GM10266 (cell line): ENCODE results near the gene ARL8B.

Experiments
- DNase-seq: peaks from one replicate; pipeline ENCODE4 v3.0.0; 2012; ENCODE audit errors: extremely low spot score
- TF ChIP-seq, protein P1 (sequence below): IDR thresholded peaks from 2 replicates; pipeline ENCODE4 v1.5.1; 2012; ENCODE audit warnings: mild to moderate bottlenecking, low read depth; ENCODE audit not compliant: control insufficient read depth, insufficient read depth; ENCODE audit errors: missing control alignments

ARL8B gene

DNA sequence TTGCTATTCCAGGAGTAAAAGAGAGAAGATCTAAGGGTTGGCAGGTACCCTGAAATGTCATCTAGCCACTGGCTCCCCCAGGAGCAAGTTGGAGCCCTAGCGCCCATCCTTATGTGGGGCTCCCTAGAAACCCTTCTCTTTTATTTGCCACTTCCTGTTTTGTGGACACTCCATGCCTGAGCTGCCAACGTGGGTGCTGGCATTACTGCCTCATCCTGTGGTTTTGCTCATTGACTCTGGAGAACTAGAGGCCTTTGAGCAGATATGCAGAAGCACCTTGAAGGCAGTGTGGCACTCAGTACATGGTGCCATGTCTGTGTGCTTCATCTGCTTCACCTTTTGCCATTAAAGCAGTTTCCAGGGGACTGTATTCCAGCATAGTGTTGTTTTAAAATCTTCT is 73.5 kb downstream of the ARL8B start:
- DNase-seq: no peak

DNA sequence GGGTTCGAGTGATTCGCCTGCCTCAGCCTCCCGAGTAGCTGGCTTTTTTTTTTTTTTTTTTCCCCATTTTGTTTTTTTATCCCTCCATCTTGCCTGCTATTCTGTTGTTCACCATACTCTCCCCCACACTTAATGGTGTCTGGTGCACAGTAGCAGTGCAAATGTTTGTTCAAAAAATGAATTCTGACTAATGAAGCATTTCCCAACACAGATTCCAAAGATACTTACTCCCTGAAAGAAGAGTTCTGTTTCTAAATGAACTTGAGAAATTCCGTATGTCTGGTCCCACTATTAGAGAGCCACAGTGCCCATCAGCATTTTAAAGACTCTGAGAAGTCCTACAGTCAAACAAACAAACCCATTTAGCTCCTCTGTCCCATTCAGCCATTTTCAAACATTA is 74.9 kb downstream of the ARL8B start:
- no peak for DNase-seq
- TF ChIP-seq, protein P1, sequence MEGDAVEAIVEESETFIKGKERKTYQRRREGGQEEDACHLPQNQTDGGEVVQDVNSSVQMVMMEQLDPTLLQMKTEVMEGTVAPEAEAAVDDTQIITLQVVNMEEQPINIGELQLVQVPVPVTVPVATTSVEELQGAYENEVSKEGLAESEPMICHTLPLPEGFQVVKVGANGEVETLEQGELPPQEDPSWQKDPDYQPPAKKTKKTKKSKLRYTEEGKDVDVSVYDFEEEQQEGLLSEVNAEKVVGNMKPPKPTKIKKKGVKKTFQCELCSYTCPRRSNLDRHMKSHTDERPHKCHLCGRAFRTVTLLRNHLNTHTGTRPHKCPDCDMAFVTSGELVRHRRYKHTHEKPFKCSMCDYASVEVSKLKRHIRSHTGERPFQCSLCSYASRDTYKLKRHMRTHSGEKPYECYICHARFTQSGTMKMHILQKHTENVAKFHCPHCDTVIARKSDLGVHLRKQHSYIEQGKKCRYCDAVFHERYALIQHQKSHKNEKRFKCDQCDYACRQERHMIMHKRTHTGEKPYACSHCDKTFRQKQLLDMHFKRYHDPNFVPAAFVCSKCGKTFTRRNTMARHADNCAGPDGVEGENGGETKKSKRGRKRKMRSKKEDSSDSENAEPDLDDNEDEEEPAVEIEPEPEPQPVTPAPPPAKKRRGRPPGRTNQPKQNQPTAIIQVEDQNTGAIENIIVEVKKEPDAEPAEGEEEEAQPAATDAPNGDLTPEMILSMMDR: no peak

More for the DNA sequence above, 73.5 kb downstream of the ARL8B start:
- TF ChIP-seq, protein P1: no peak

DNA sequence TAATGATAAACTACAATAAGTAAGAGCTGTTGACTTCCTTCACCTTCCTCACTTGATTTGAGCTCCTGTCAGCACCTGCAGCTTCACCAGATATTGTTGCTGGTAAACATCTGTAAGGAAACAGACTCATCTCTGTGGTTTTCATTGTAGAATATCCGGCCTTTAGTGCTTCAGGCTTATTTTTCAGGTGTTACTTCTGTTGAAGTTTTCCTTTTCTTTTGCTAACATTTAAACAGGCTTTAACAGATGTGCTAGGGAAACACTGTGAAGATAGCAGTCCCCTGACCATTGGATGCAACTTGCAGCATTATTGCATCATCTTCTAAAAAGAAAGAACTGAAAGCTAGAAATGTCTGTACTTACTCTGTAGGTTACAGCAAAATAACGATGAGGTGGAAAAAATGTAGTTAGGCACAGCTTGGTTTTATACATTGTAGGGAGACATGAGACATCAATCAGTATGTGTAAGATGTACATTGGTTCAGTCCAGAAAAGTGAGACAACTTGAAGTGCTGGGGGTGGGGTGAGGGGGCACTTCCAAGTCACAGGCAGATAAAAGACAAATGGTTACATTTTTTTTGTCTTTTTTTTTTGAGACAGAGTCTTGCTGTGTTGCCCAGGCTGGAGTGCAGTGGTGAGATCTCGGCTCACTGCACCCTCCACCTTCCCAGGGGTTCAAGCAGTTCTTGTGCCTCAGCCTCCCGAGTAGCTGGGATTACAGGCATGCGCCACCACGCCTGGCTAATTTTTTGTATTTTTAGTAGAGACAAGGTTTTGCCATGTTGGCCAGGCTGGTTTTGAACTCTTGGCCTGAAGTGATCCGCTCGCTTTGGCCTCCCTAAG is 75.6 kb downstream of the ARL8B start:
- TF ChIP-seq, protein P1: no peak
- peak; percentile 56 for DNase-seq

DNA sequence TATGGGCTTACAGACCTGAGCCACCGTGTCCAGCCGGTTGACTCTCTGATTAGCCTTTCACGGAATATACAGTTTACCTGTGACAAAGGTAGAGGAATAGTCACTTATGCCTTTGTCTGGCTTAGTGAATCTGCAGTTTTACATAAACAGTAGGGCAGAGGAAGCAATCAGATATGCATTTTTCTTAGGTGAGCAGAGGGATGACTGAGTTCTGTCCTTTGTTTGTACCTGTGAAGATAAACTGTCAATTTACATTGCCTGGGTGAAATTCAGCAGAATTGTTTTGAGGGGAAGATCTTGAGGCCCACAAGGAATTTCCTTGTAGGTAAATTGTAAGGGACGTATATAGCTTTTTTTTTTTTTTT is 76.2 kb downstream of the ARL8B start:
- no peak for DNase-seq
- TF ChIP-seq, protein P1: no peak

DNA sequence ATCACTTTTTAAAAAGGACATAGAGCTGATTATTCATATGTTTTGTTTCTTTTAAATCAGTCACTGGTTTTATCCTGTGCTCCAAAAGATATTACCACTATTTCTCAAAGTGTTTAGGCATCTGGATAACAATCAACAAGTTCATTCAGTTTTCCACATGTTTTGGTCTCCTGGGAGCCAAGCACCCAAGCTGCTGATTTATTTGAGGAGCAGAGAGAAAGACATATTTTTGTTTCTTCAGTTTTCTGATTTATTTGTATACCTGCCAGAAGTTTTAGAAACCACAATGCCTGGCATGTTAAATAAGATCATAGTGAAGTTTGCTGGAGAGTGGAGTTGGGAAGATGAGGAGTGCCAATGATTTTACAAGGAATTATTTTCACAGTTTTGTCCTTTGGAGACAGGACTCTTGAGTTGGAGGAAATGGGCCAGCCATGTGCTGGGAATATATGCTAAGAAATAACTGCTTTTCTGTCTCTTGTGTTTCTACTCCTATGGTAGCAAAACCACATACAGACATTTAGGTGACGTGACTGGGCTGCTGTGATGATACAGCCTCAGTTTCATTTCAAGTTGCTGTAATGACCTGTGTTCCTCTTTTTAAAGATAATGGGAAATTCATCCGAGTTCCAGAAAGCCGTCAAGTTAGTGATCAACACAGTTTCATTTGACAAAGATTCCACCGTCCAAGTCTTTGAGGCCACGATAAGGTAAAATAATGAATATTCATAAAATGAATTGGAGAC is 77.1 kb downstream of the ARL8B start:
- TF ChIP-seq, protein P1: no peak
- no peak for DNase-seq

DNA sequence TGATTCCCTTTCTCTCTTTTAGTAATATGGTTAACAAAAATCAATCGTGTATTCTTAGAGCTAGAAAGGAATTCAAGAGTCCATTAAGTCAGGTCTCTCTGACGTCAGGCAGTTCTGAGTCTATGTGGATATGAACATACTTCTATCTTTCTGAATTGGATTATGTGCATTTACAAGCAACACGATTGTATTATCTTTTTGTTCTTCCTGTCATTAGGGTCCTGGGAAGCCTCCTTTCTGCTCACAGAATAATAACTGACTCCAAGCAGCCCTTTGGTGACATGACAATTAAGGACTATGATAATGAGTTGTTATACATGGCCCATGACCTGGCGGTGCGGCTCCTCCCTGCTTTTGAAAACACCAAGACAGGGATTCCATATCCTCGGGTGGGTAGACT is 79.4 kb downstream of the ARL8B start:
- TF ChIP-seq, protein P1: no peak
- no peak for DNase-seq

DNA sequence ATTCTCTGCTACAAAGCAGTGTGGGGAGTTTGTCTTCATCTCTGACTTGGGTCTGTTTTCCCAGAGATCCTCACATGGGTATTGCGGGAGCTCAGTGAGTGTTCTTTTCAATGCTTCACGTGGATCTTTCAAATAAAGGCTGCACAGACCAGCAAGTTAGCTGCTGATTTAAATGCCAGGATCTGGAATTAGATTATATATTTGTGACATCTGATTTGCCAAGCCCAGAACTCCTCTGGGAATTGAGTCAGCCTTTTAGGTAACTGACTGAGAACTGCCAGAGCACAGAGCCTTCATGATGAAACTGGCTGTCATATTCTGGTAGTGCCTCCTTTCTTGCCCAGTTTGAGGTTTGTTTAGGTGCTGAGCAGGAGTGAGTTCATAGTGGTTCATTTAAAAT is 80.1 kb downstream of the ARL8B start:
- TF ChIP-seq, protein P1: no peak
- no peak for DNase-seq
